CD4-positive, alpha-beta T cell treated with Interleukin-1 beta for 1 hour (primary cell): ENCODE measurements around the gene FGGY.
"Not testable (repeated sequence)": the region's sequence is repeated elsewhere in the genome, so short reads cannot be mapped to it uniquely, and the experiment has no call there.

Experiments
- DNase-seq, 2 donors: peaks; one replicate each; pipeline ENCODE4 v3.0.0-alpha.2; 2020 to 2022

FGGY gene

GRCh38 chr1:59601811-59602210 is 304.9 kb downstream of the FGGY start:
- DNase-seq, result no peak

GRCh38 chr1:59604191-59604590 is 307.3 kb downstream of the FGGY start:
- no peak for DNase-seq

- no peak for DNase-seq
Measured at GRCh38 chr1:59605184-59605583, 308.3 kb downstream of the FGGY start.

- DNase-seq, result no peak
Measured at GRCh38 chr1:59605761-59606160, 308.9 kb downstream of the FGGY start.

GRCh38 chr1:59609245-59609644 is 312.4 kb downstream of the FGGY start:
- DNase-seq, result no peak

GRCh38 chr1:59610499-59610898 is 313.6 kb downstream of the FGGY start:
- not testable (repeated sequence) for DNase-seq

- DNase-seq, result no peak
Measured at GRCh38 chr1:59617434-59617833, 320.5 kb downstream of the FGGY start.

GRCh38 chr1:59619557-59619956 is 322.7 kb downstream of the FGGY start:
- DNase-seq, result no peak

- DNase-seq, result no peak
Measured at GRCh38 chr1:59625384-59625783, 328.5 kb downstream of the FGGY start.

GRCh38 chr1:59631561-59632255 is 334.8 kb downstream of the FGGY start:
- DNase-seq, result no peak

GRCh38 chr1:59635097-59635496 is 338.2 kb downstream of the FGGY start:
- no peak for DNase-seq

- no peak for DNase-seq
Measured at GRCh38 chr1:59638231-59638711, 341.4 kb downstream of the FGGY start.

- no peak for DNase-seq
Measured at GRCh38 chr1:59639266-59639665, 342.4 kb downstream of the FGGY start.

GRCh38 chr1:59640851-59641250 is 344.0 kb downstream of the FGGY start:
- DNase-seq, result no peak

- DNase-seq, result no peak
Measured at GRCh38 chr1:59641836-59642235, 344.9 kb downstream of the FGGY start.

GRCh38 chr1:59643526-59643925 is 346.6 kb downstream of the FGGY start:
- DNase-seq, result no peak

GRCh38 chr1:59645893-59646292 is 349.0 kb downstream of the FGGY start:
- no peak for DNase-seq

- not testable (repeated sequence) for DNase-seq
Measured at GRCh38 chr1:59653142-59653958, 356.5 kb downstream of the FGGY start.

- no peak for DNase-seq
Measured at GRCh38 chr1:59653968-59654367, 357.1 kb downstream of the FGGY start.

GRCh38 chr1:59657873-59658465 is 361.1 kb downstream of the FGGY start:
- DNase-seq, result no peak

- no peak for DNase-seq
Measured at GRCh38 chr1:59664166-59664565, 367.3 kb downstream of the FGGY start.

- no peak for DNase-seq
Measured at GRCh38 chr1:59666106-59666505, 369.2 kb downstream of the FGGY start.

GRCh38 chr1:59667020-59667419 is 370.1 kb downstream of the FGGY start:
- DNase-seq, result no peak
